Osteocyte (in vitro differentiated cells): ENCODE measurements around the gene MKS1. TPM values are rescaled to one million over a fixed set of nuclear protein-coding genes. Genes with fewer than 3 reads are reported as not detected.

ENCODE experiments used
- DNase-seq: peaks from one replicate; pipeline ENCODE4 v3.0.0; 2021; ENCODE audit warnings: mixed read lengths; ENCODE audit not compliant: unreplicated experiment; ENCODE audit errors: extremely low spot score
- H3K27ac Mint-ChIP-seq: one replicate; pipeline ENCODE4 v1.8.0; 2021; ENCODE audit warnings: mild to moderate bottlenecking, mixed read lengths; ENCODE audit not compliant: unreplicated experiment
- H3K27me3 Mint-ChIP-seq: one replicate; pipeline ENCODE4 v1.8.0; 2021; ENCODE audit warnings: mixed read lengths; ENCODE audit not compliant: unreplicated experiment
- H3K36me3 Mint-ChIP-seq: one replicate; pipeline ENCODE4 v1.8.0; 2021; ENCODE audit warnings: mixed read lengths; ENCODE audit not compliant: unreplicated experiment
- H3K4me1 Mint-ChIP-seq: one replicate; pipeline ENCODE4 v1.8.0; 2021; ENCODE audit warnings: mixed read lengths; ENCODE audit not compliant: unreplicated experiment
- H3K4me3 Mint-ChIP-seq: one replicate; pipeline ENCODE4 v1.8.0; 2021; ENCODE audit warnings: mild to moderate bottlenecking, moderate library complexity, mixed read lengths; ENCODE audit not compliant: unreplicated experiment
- H3K9me3 Mint-ChIP-seq: one replicate; pipeline ENCODE4 v1.8.0; 2021; ENCODE audit warnings: mixed read lengths; ENCODE audit not compliant: unreplicated experiment
- CTCF ChIP-seq: fragments of 200-600 bp; sonication (generic); IDR thresholded peaks from 2 replicates; pipeline ENCODE4 v1.5.0; 2021; ENCODE audit warnings: antibody characterized with exemption, mild to moderate bottlenecking, moderate library complexity
- total RNA-seq: library from RNA; stranded (reverse); gene quantifications from 2 replicates; pipeline ENCODE4 v1.2.1, GENCODE V29; 2021

Gene MKS1
- total RNA-seq, 1 donor from 2014 or later: 24.1 TPM

- Mint-ChIP-seq H3K36me3 (no peaks in the 10 kb centered on the region), H3K27me3 (peaks cover 8% of the 10 kb centered on the region), H3K4me3 (no peak overlapping the region), H3K4me1 (no peaks in the 10 kb centered on the region), H3K9me3 (no peaks in the 10 kb centered on the region), H3K27ac (no peak overlapping the region)
- TF ChIP-seq CTCF: no peak
- no peak for DNase-seq
Measured at GRCh38 chr17:58184308-58184985, 34.6 kb downstream of the MKS1 start.

DNA sequence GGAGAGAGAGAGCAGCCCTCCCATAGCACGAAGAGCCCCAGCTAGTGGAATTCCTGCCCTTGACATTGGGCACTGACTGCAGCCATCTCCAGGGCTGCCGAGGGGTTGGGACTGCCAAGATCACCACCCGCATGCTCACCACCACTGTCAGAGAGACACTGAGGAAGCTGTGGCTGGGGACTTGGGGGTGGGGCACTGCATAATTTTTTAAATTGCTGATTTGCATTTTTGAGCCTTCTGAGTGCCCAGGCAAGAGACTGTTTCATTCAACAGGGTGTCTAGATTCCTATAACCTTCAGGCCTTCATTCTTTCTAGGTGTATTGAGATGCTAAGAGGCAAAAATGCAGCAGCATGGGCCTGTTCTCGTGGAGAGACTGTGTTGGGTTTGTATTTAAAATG, 35.5 kb downstream of the MKS1 start:
- no peak overlapping the region for H3K4me3 Mint-ChIP-seq

GRCh38 chr17:58181796-58182195, 37.3 kb downstream of the MKS1 start:
- peak; percentile 42 for DNase-seq
- Mint-ChIP-seq H3K27me3 (peaks cover 2% of the 10 kb centered on the region), H3K9me3 (no peaks in the 10 kb centered on the region), H3K27ac (no peak overlapping the region), H3K4me1 (no peaks in the 10 kb centered on the region), H3K36me3 (no peaks in the 10 kb centered on the region), H3K4me3 (no peak overlapping the region)
- no peak for TF ChIP-seq CTCF

More for the DNA sequence above, 35.5 kb downstream of the MKS1 start:
- DNase-seq: peak; percentile 64
- Mint-ChIP-seq H3K36me3 (no peaks in the 10 kb centered on the region), H3K27me3 (peaks cover 8% of the 10 kb centered on the region), H3K27ac (no peak overlapping the region), H3K9me3 (no peaks in the 10 kb centered on the region), H3K4me1 (no peaks in the 10 kb centered on the region)
- TF ChIP-seq CTCF: no peak

GRCh38 chr17:58176200-58176599, 42.9 kb downstream of the MKS1 start:
- DNase-seq: peak; percentile 6
- H3K4me3 Mint-ChIP-seq: no peak overlapping the region
- TF ChIP-seq CTCF: no peak
- peaks cover 9% of the 10 kb centered on the region for H3K27me3 Mint-ChIP-seq
- no peaks in the 10 kb centered on the region for H3K4me1 Mint-ChIP-seq
- no peaks in the 10 kb centered on the region for H3K36me3 Mint-ChIP-seq
- no peak overlapping the region for H3K27ac Mint-ChIP-seq
- no peaks in the 10 kb centered on the region for H3K9me3 Mint-ChIP-seq

- H3K27ac Mint-ChIP-seq: no peak overlapping the region
Measured at GRCh38 chr17:58174871-58175270, 44.2 kb downstream of the MKS1 start.

More at GRCh38 chr17:58174871-58175270, 44.2 kb downstream of the MKS1 start:
- Mint-ChIP-seq H3K27me3 (peaks cover 19% of the 10 kb centered on the region), H3K4me3 (no peak overlapping the region), H3K36me3 (no peaks in the 10 kb centered on the region), H3K9me3 (no peaks in the 10 kb centered on the region), H3K4me1 (no peaks in the 10 kb centered on the region)
- no peak for TF ChIP-seq CTCF
- DNase-seq: no peak
